Vagina (tissue), 2 donors: ENCODE measurements around the gene UST.

Source experiments
- CTCF ChIP-seq, 3 experiments: fragments of 450-650 bp in 2 of 3; fragments of 200-600 bp in 1 of 3; sonication (generic) in 1 of 3; IDR thresholded peaks; one replicate each; pipeline ENCODE4 v1.5.1; 2017 to 2019; ENCODE audit warnings: antibody characterized with exemption in 3 of 3, mild to moderate bottlenecking in 2 of 3, moderate library complexity in 2 of 3
- POLR2A ChIP-seq, 2 donors: fragments of 450-650 bp; IDR thresholded peaks; one replicate each; pipeline ENCODE4 v1.6.1; 2017; ENCODE audit warnings: antibody characterized with exemption in 2 of 2, mild to moderate bottlenecking in 2 of 2, moderate library complexity in 2 of 2
- POLR2AphosphoS5 ChIP-seq, 2 donors: sonication (generic); formaldehyde crosslinking; IDR thresholded peaks; one replicate each; pipeline ENCODE4 v1.9.0; 2017; ENCODE audit warnings: antibody characterized with exemption in 2 of 2, mild to moderate bottlenecking in 2 of 2, low read depth in 1 of 2; ENCODE audit not compliant: insufficient read depth in 1 of 2

GRCh38 chr6:148851683-148852556 is 105.1 kb downstream of the UST start:
- TF ChIP-seq POLR2A (IDR thresholded peaks at IDR 0.05) (no peak), CTCF (IDR thresholded peaks at IDR 0.05) (no peak), POLR2AphosphoS5 (IDR thresholded peaks at IDR 0.05; ENCODE audit: insufficient read depth in 1 of 2, low read depth in 1 of 2) (no peak)
